Measurements from ENCODE around the gene IGSF23. TPM values are rescaled to one million over a fixed set of nuclear protein-coding genes. Genes with fewer than 3 reads are reported as not detected.
"Not testable (repeated sequence)": the region's sequence is repeated elsewhere in the genome, so short reads cannot be mapped to it uniquely, and the experiment has no call there.

IGSF23 gene
- total RNA-seq, 4 donors from 2014 or later, result not detected

- TF ChIP-seq, protein P1, sequence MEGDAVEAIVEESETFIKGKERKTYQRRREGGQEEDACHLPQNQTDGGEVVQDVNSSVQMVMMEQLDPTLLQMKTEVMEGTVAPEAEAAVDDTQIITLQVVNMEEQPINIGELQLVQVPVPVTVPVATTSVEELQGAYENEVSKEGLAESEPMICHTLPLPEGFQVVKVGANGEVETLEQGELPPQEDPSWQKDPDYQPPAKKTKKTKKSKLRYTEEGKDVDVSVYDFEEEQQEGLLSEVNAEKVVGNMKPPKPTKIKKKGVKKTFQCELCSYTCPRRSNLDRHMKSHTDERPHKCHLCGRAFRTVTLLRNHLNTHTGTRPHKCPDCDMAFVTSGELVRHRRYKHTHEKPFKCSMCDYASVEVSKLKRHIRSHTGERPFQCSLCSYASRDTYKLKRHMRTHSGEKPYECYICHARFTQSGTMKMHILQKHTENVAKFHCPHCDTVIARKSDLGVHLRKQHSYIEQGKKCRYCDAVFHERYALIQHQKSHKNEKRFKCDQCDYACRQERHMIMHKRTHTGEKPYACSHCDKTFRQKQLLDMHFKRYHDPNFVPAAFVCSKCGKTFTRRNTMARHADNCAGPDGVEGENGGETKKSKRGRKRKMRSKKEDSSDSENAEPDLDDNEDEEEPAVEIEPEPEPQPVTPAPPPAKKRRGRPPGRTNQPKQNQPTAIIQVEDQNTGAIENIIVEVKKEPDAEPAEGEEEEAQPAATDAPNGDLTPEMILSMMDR (IDR thresholded peaks at IDR 0.05), result no peak
- no peak for ATAC-seq (ENCODE audit: low FRiP score)
- DNase-seq (ENCODE audit: low spot score), result no peak
Observed at GRCh38 chr19:44668985-44669764, 55.8 kb downstream of the IGSF23 start.

DNA sequence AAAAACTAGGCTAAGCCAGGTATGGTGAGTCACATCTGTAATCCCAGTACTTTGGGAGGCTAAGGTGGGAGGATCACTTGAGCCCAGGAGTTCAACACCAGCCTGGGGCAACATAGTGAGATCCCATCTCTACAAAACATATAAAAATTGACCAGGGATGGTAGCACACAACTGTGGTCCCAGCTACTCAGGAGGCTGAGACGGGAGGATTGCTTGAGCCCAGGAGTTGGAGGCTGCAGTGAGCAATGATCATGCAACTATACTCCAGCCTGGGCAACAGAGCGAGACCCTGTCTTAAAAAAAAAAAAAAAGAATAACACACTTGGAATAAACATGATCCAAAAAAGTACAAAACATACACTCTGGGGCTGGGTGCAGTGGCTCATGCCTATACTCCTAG is 56.7 kb downstream of the IGSF23 start:
- ATAC-seq (ENCODE audit: low FRiP score); DNase-seq (ENCODE audit: low spot score): not testable (repeated sequence)

GRCh38 chr19:44671400-44671799 is 58.0 kb downstream of the IGSF23 start, which contains the start of gene CEACAM19:
Gene CEACAM19, plus strand, starts transcription at chr19:44671482. Its CDS starts 450 bp downstream, at chr19:44671932.
- no peak for ATAC-seq (ENCODE audit: low FRiP score)
- DNase-seq (ENCODE audit: low spot score), result no peak
- TF ChIP-seq, protein P1 (IDR thresholded peaks at IDR 0.05), result no peak

DNA sequence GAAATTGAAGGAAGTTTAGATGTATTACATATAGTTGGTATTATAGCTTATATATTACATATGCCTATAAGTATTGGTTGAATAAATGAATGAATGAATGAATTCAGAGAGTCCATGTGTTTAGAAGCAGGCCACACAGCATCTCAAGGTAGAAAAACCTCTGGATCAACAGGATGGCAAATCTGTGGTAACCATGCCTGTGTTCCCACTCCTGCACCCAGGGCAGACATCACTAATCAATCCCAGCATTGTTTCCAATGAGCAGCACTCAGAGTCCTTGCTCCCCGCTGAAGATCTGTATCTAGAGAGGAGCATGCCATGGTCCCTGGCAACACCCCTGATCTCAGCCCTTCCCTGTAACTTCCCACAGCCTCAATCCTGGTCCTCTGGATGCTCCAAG is 58.9 kb downstream of the IGSF23 start:
- TF ChIP-seq, protein P1 (IDR thresholded peaks at IDR 0.05), result no peak

GRCh38 chr19:44673510-44673909 is 60.1 kb downstream of the IGSF23 start:
- DNase-seq (ENCODE audit: low spot score) (no peak), ATAC-seq (ENCODE audit: low FRiP score) (no peak)
- TF ChIP-seq, protein P1 (IDR thresholded peaks at IDR 0.05), result no peak

More for the DNA sequence above, 58.9 kb downstream of the IGSF23 start:
- ATAC-seq (ENCODE audit: low FRiP score) (no peak), DNase-seq (ENCODE audit: low spot score) (no peak)

- no peak for DNase-seq (ENCODE audit: low spot score)
- no peak for ATAC-seq (ENCODE audit: low FRiP score)
- TF ChIP-seq, protein P1 (IDR thresholded peaks at IDR 0.05), result no peak
Observed at GRCh38 chr19:44675521-44675920, 62.2 kb downstream of the IGSF23 start.

DNA sequence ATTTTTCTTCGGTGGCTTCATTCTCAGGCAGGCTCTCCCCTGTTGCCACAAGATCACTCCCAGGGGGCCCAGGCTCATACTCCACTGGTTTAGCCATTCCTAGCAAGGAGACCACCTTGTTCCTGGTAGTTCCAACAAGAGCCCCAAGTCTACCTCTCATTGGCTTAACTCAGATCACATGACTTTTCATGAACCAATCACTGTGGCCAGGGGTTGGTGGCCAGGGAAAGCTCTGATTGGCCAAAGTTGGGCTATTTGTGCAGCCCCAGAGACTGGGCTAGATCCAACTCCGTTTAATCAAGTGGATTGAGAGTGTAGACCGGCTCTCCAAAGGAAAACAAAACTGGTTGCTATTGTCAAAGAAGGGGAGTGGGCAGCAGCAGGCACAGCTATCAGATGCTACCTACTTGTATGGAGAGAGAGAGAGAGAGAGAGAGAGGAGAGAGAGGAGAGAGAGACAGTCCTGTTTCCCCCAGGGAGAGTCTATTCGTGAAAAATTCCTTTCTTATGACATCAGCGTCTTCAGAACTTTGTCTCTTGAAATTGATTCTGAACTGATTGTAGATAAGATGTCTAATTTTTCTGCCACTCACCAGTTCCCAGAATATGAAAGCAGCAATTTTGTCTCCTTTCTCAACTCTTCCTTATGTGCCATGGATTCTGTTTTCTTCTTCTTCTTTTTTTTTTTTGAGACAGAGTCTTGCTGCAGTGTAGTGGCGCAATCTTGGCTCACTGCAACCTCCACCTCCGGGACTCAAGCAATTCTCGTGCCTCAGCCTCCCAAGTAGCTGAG is 63.9 kb downstream of the IGSF23 start:
- TF ChIP-seq, protein P1 (IDR thresholded peaks at IDR 0.05), result no peak
- ATAC-seq (ENCODE audit: low FRiP score), result no peak
- DNase-seq (ENCODE audit: low spot score), result no peak

Measured in omental fat pad (tissue), 4 donors.